GM15510 (cell line): ENCODE data around the gene LUM.

Experiments
- POLR2A ChIP-seq: IDR thresholded peaks from 3 replicates; pipeline ENCODE4 v1.6.1; 2011; ENCODE audit warnings: borderline replicate concordance; ENCODE audit not compliant: insufficient read length; ENCODE audit errors: extremely low read depth

LUM gene

GRCh38 chr12:91111366-91112325 is at the start of gene LUM:
Gene LUM (minus strand): TSS chr12:91111494. CDS start chr12:91108979, 2,515 bp downstream.
- no peak for TF ChIP-seq POLR2A

GRCh38 chr12:91161009-91161408 is 49.7 kb upstream of the LUM start:
- TF ChIP-seq POLR2A, result no peak

GRCh38 chr12:91155990-91156389 is 44.7 kb upstream of the LUM start:
- no peak for TF ChIP-seq POLR2A

DNA sequence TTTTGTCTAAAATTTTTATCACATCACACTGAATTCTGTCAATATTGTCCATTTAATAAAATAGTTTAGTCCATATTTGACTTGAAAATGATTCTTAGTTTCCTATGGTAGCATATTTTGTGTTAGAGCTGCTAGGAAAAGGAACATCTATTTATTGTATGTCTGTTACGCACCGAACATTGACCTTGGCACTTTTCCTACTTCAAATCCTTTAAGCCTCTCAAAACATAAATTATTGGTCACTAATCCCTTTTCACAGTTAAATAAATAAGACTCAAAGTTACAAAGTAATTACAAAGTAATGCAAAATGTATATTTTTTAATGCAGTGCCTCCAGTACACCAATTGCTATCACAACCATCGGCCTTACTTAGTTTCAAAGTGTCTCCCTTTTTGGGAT is 42.8 kb upstream of the LUM start:
- TF ChIP-seq POLR2A, result no peak

GRCh38 chr12:91144053-91144452 is 32.8 kb upstream of the LUM start:
- no peak for TF ChIP-seq POLR2A

- TF ChIP-seq POLR2A, result no peak
Observed at GRCh38 chr12:91143206-91143605, 31.9 kb upstream of the LUM start.

GRCh38 chr12:91142221-91142631 is 30.9 kb upstream of the LUM start:
- no peak for TF ChIP-seq POLR2A

GRCh38 chr12:91140026-91140931 is 29.0 kb upstream of the LUM start:
- TF ChIP-seq POLR2A, result no peak

DNA sequence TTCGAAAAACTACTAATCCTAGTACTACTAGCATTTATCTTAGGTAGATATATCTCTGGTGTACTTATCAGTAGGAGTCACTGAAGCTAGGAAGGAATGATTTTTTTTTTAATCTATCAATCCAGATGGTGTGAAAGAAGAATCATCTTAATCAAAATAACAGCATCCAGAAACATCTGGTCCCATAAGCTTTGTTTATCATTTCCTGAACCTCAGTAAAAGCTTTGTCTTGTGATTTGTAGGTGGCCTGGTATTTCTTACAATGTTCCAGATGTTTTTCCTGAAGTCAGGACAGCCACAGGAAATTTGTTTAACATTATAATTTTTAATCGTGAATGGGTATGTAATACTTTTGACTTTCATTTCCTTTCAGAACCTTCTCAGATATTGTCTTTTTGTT is 28.0 kb upstream of the LUM start:
- TF ChIP-seq POLR2A, result no peak

- no peak for TF ChIP-seq POLR2A
Observed at GRCh38 chr12:91138337-91138920, 27.1 kb upstream of the LUM start.

GRCh38 chr12:91133871-91134270 is 22.6 kb upstream of the LUM start:
- no peak for TF ChIP-seq POLR2A

DNA sequence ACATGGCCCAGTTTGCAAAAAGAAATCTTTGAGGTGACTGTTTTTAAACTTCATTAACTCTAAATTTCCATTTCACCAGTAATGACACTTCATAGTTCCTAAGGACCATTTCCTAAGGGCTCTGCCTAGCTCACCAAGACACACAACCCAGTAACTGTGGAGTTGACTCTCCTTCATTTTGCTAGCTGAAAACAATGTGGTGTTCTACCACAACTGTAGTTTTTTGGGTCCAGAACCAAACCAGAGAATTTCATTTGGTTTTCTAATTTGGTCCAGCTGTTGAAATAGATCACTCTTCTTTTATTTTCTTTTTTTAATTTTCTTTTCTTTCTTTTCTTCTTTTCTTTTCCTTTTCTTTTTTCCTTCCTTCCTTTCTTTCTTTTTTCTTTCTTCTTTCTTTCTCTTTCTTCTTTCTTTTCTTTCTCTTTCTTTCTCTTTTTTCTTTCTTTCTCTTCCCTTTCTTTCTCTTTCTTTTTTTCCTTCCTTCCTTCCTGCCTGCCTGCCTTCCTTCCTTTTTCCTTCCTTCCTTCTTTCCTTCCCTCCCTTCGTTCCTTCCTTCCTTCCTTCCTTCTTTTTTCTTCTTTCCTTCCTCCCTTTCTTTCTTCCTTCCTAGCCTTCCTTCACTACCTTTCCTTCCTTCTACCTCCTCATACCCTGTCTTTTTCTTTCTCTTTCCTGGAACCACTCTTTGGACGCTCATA is 18.5 kb upstream of the LUM start:
- no peak for TF ChIP-seq POLR2A

DNA sequence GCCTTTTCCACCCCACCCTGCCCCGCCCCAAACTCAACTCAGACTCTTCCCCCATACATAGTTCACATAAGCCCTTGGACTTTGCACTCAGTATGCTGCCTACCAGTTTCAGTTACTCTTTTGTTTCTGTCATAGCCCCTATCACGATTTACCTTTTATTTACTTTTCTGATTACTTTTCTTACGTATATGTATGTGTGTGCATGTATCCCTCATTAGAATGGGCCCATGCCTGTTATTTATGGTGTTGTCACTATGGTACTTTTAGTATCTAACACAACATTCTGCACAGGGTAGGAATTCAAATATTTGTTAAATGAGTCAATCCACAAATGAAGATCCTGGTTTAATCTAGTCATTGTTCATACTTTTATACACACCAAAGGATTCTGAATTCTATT is 16.5 kb upstream of the LUM start:
- no peak for TF ChIP-seq POLR2A

GRCh38 chr12:91127306-91127705 is 16.0 kb upstream of the LUM start:
- TF ChIP-seq POLR2A, result no peak
